MCF 10A (cell line): ENCODE data around the gene NSUN3. TPM values are rescaled to one million over a fixed set of nuclear protein-coding genes. Genes with fewer than 3 reads are reported as not detected.

Experiments used
- BruUV-seq: library from RNA; stranded (reverse); fragments of 400-500 nt; replicated peaks from 2 replicates; lab custom pipeline; 2021; lab: Mats Ljungman, UMichigan
- CTCF ChIA-PET: fragments of 300-600 bp; sonication (Branson Sonifier 250); formaldehyde crosslinking; extraction: SDS; loops from one replicate; lab custom pipeline; 2021; ENCODE audit warnings: antibody characterized with exemption, inconsistent platforms; lab: Yijun Ruan, JAX
- POLR2A ChIA-PET: fragments of 300-600, 350-650 bp; sonication (Branson Sonifier 250); formaldehyde crosslinking; extraction: SDS; loops from one replicate; lab custom pipeline; 2020; ENCODE audit warnings: antibody characterized with exemption, inconsistent platforms; lab: Yijun Ruan, JAX
- DNase-seq: peaks from one replicate; pipeline ENCODE4 v3.0.0-alpha.2; 2018; ENCODE audit not compliant: unreplicated experiment
- H3K27ac Mint-ChIP-seq: one replicate; pipeline ENCODE4 v1.8.0; 2022; ENCODE audit warnings: mild to moderate bottlenecking, low read depth, mixed read lengths; ENCODE audit not compliant: unreplicated experiment
- H3K27me3 Mint-ChIP-seq: one replicate; pipeline ENCODE4 v1.8.0; 2022; ENCODE audit warnings: mixed read lengths; ENCODE audit not compliant: insufficient read depth, unreplicated experiment
- H3K36me3 Mint-ChIP-seq: one replicate; pipeline ENCODE4 v1.8.0; 2022; ENCODE audit warnings: mild to moderate bottlenecking, moderate library complexity, mixed read lengths; ENCODE audit not compliant: insufficient read depth, unreplicated experiment
- H3K4me1 Mint-ChIP-seq: one replicate; pipeline ENCODE4 v1.8.0; 2022; ENCODE audit warnings: mixed read lengths; ENCODE audit not compliant: insufficient read depth, unreplicated experiment
- H3K4me3 Mint-ChIP-seq: one replicate; pipeline ENCODE4 v1.8.0; 2022; ENCODE audit warnings: mild to moderate bottlenecking, moderate library complexity, mixed read lengths; ENCODE audit not compliant: unreplicated experiment
- H3K9me3 Mint-ChIP-seq: one replicate; pipeline ENCODE4 v1.8.0; 2022; ENCODE audit warnings: mixed read lengths; ENCODE audit not compliant: unreplicated experiment
- CTCF ChIP-seq: fragments of 200-600 bp; IDR thresholded peaks from one replicate; pipeline ENCODE4 v1.8.0; 2022; ENCODE audit warnings: antibody characterized with exemption, mild to moderate bottlenecking; ENCODE audit not compliant: unreplicated experiment
- intact Hi-C: fragments of 100-400 bp; cut with micrococcal nuclease; formaldehyde crosslinking; loops from 2 replicates; pipeline ENCODE4 v1.14.1; 2022
- total RNA-seq: library from RNA; stranded (reverse); gene quantifications from 2 replicates; pipeline ENCODE4 v1.2.3, GENCODE V29; 2022

Gene NSUN3
- total RNA-seq, 1 experiment from 2014 or later = 13.0 TPM

GRCh38 chr3:94082391-94082937 is 19.6 kb downstream of the NSUN3 start:
- BruUV-seq = no TSS peak
- CTCF ChIA-PET = interaction anchor here (0.6 to 5.9 kb wide), 2 partner anchors 15 to 78 kb away, joined by 3 to 37 read pairs; no protein-coding TSS in a partner anchor
- peaks cover 24% of the 10 kb centered on the region for H3K36me3 Mint-ChIP-seq
- no peaks in the 10 kb centered on the region for H3K27me3 Mint-ChIP-seq
- no peak overlapping the region for H3K4me3 Mint-ChIP-seq
- POLR2A ChIA-PET = no interaction called here
- no peak for TF ChIP-seq CTCF
- no peaks in the 10 kb centered on the region for H3K9me3 Mint-ChIP-seq
- H3K4me1 Mint-ChIP-seq = peaks cover 6% of the 10 kb centered on the region
- intact Hi-C loops = no loop called here
- DNase-seq = no peak
- no peak overlapping the region for H3K27ac Mint-ChIP-seq

GRCh38 chr3:94083261-94083660 is 20.4 kb downstream of the NSUN3 start:
- H3K27ac Mint-ChIP-seq = no peak overlapping the region
- BruUV-seq = no TSS peak
- ChIA-PET CTCF (no interaction called here), POLR2A (no interaction called here)
- no peak for DNase-seq
- H3K27me3 Mint-ChIP-seq = no peaks in the 10 kb centered on the region
- peaks cover 23% of the 10 kb centered on the region for H3K36me3 Mint-ChIP-seq
- no peak overlapping the region for H3K4me3 Mint-ChIP-seq
- H3K4me1 Mint-ChIP-seq = no peaks in the 10 kb centered on the region
- H3K9me3 Mint-ChIP-seq = no peaks in the 10 kb centered on the region
- no peak for TF ChIP-seq CTCF
- intact Hi-C loops = no loop called here

GRCh38 chr3:94089126-94089525 is 26.3 kb downstream of the NSUN3 start:
- H3K9me3 Mint-ChIP-seq = no peaks in the 10 kb centered on the region
- H3K4me1 Mint-ChIP-seq = no peaks in the 10 kb centered on the region
- TF ChIP-seq CTCF = no peak
- H3K27me3 Mint-ChIP-seq = no peaks in the 10 kb centered on the region
- H3K27ac Mint-ChIP-seq = no peak overlapping the region
- no peak for DNase-seq
- ChIA-PET POLR2A (interaction anchor here (1.1 kb wide), 1 partner anchor 11 kb away, joined by 3 read pairs; no protein-coding TSS in a partner anchor), CTCF (interaction anchor here (0.9 kb wide), 1 partner anchor 9 kb away, joined by 3 read pairs; no protein-coding TSS in a partner anchor)
- no peak overlapping the region for H3K4me3 Mint-ChIP-seq
- no TSS peak for BruUV-seq
- intact Hi-C loops = no loop called here
- peaks cover 34% of the 10 kb centered on the region for H3K36me3 Mint-ChIP-seq

GRCh38 chr3:94092086-94092485 is 29.2 kb downstream of the NSUN3 start:
- H3K4me3 Mint-ChIP-seq = no peak overlapping the region
- peaks cover 41% of the 10 kb centered on the region for H3K36me3 Mint-ChIP-seq
- no peaks in the 10 kb centered on the region for H3K27me3 Mint-ChIP-seq
- intact Hi-C loops = no loop called here
- DNase-seq = no peak
- CTCF ChIA-PET = interaction anchor here (0.9 kb wide), 1 partner anchor 21 kb away, joined by 3 read pairs; no protein-coding TSS in a partner anchor
- no peaks in the 10 kb centered on the region for H3K9me3 Mint-ChIP-seq
- no peaks in the 10 kb centered on the region for H3K4me1 Mint-ChIP-seq
- TF ChIP-seq CTCF = no peak
- H3K27ac Mint-ChIP-seq = no peak overlapping the region
- BruUV-seq = no TSS peak
- POLR2A ChIA-PET = no interaction called here
